Thyroid gland (tissue), 4 donors: ENCODE measurements around the gene USP3.

ENCODE experiments used
- CTCF ChIP-seq, 6 experiments: fragments of 200-600 bp in 3 of 6; fragments of 450-650 bp in 3 of 6; sonication (generic) in 3 of 6; IDR thresholded peaks; one replicate each; pipeline ENCODE4 v1.5.1; 2016 to 2019; ENCODE audit warnings: antibody characterized with exemption in 6 of 6, mild to moderate bottlenecking in 2 of 6, inconsistent platforms in 1 of 6, moderate library complexity in 1 of 6
- POLR2A ChIP-seq, 2 donors: fragments of 450-650 bp; IDR thresholded peaks; one replicate each; pipeline ENCODE4 v1.6.1; 2017; ENCODE audit warnings: antibody characterized with exemption in 2 of 2, mild to moderate bottlenecking in 2 of 2, moderate library complexity in 1 of 2

- TF ChIP-seq POLR2A (IDR thresholded peaks at IDR 0.05) (no peak), CTCF (IDR thresholded peaks at IDR 0.05) (no peak)
These were observed 9.1 kb upstream of the USP3 start for GRCh38 chr15:63495343-63495742.
